GM10248 (cell line): Measurements from ENCODE around the gene MAOA.
"Not testable (repeated sequence)": the region's sequence is repeated elsewhere in the genome, so short reads cannot be mapped to it uniquely, and the experiment has no call there.

Source experiments
- CTCF ChIA-PET: fragments of 300-600 bp; sonication (Branson Sonifier 250); formaldehyde crosslinking; extraction: SDS; loops from one replicate; lab custom pipeline; 2021; ENCODE audit warnings: antibody characterized with exemption; lab: Yijun Ruan, JAX
- POLR2A ChIA-PET: fragments of 350-650 bp; sonication (Branson Sonifier 250); formaldehyde crosslinking; extraction: SDS; loops from one replicate; lab custom pipeline; 2020; ENCODE audit warnings: antibody characterized with exemption; lab: Yijun Ruan, JAX
- DNase-seq: peaks from one replicate; pipeline ENCODE4 v3.0.0; 2012; ENCODE audit errors: extremely low spot score
- TF ChIP-seq, protein P1 (sequence below): IDR thresholded peaks from 2 replicates; pipeline ENCODE4 v1.5.1; 2012; ENCODE audit warnings: mild to moderate bottlenecking, low read depth; ENCODE audit errors: extremely low read depth, missing control alignments, control extremely low read depth

Gene MAOA

GRCh38 chrX:43656005-43656494 lies at the start of gene MAOA:
Gene MAOA, plus strand, starts transcription at chrX:43656299. Its CDS starts 43 bp downstream, at chrX:43656342.
- POLR2A ChIA-PET = no interaction called here
- CTCF ChIA-PET = no interaction called here
- TF ChIP-seq, protein P1, sequence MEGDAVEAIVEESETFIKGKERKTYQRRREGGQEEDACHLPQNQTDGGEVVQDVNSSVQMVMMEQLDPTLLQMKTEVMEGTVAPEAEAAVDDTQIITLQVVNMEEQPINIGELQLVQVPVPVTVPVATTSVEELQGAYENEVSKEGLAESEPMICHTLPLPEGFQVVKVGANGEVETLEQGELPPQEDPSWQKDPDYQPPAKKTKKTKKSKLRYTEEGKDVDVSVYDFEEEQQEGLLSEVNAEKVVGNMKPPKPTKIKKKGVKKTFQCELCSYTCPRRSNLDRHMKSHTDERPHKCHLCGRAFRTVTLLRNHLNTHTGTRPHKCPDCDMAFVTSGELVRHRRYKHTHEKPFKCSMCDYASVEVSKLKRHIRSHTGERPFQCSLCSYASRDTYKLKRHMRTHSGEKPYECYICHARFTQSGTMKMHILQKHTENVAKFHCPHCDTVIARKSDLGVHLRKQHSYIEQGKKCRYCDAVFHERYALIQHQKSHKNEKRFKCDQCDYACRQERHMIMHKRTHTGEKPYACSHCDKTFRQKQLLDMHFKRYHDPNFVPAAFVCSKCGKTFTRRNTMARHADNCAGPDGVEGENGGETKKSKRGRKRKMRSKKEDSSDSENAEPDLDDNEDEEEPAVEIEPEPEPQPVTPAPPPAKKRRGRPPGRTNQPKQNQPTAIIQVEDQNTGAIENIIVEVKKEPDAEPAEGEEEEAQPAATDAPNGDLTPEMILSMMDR = no peak
- no peak for DNase-seq

DNA sequence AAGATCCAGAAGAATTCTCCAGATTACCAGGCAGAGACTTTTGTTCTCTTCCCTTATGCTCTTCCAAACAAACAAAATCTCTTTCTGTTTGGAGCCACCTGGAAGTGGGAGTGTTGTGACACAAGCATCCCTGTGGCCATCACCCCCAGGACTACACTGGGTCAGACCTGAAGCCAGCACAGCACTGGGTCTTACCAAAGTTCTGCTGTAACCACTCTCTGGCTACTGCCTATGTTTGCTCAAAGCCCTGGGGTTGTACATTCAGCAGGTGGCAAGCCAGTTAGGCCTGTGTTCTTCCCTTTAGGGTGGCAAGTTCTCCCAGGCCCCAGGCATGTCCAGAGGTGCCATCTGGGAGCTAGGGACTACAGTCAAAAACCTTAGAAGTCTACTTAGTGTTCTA lies 43.7 kb upstream of the MAOA start:
- no peak for DNase-seq
- ChIA-PET POLR2A (no interaction called here), CTCF (no interaction called here)
- TF ChIP-seq, protein P1 = no peak

GRCh38 chrX:43615660-43616059 lies 40.4 kb upstream of the MAOA start:
- no peak for DNase-seq
- TF ChIP-seq, protein P1 = no peak
- POLR2A ChIA-PET = no interaction called here
- CTCF ChIA-PET = no interaction called here

GRCh38 chrX:43618366-43619205 lies 37.5 kb upstream of the MAOA start:
- ChIA-PET POLR2A (no interaction called here), CTCF (no interaction called here)
- no peak for DNase-seq
- TF ChIP-seq, protein P1 = no peak

DNA sequence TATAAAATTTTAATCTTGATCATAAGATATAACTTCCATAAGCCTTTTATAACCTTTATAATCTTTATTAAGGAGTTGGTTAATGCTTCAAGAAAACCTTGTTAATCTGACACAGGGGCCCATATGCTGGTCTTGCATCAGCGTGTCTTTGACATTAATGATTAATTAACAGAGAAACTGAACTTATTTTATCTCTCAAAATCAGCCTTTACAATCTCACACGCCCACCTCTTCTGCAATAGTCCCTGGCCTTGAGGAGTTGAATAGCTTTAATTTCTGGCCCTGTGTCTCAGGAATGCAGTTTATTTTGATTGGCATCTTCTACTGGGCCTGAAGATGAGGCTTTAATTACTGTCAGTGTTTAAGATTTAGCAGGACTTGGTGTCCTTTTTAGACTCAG lies 36.2 kb upstream of the MAOA start:
- DNase-seq, CTCF ChIA-PET, POLR2A ChIA-PET: not testable (repeated sequence)

GRCh38 chrX:43627147-43627546 lies 29.0 kb upstream of the MAOA start:
- no peak for DNase-seq
- TF ChIP-seq, protein P1 = no peak
- CTCF ChIA-PET = no interaction called here
- POLR2A ChIA-PET = no interaction called here

GRCh38 chrX:43627669-43628068 lies 28.4 kb upstream of the MAOA start:
- no peak for DNase-seq
- TF ChIP-seq, protein P1 = no peak
- ChIA-PET CTCF (no interaction called here), POLR2A (no interaction called here)
